Measurements from ENCODE around the gene RBM33.

DNA sequence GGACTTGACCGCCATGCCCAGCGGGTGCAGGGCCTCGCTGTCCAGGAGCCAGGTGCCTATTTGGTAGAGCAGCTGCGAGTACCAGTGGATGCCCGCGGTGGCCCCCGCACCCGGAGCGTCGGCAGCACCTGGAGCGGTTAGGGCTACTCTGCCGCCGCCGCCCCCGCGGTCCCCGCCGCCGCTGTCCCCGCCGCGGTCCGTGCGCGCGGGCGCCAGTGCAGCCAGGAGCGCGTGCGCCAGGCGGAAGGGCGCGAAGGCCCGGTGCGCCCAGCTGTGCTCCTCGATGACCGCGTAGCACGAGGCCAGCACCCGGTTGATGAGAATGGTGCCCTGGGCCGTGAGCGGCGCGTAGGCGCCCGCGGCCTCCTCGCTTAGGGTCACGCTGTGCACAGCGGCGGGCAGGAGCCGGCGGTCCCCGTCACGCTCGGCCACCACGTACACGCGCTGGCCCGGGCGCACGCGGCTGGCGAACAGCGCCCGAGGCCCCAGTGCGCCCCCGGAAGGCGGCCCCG is 158.5 kb downstream of the RBM33 start:
- TF ChIP-seq, protein P1, sequence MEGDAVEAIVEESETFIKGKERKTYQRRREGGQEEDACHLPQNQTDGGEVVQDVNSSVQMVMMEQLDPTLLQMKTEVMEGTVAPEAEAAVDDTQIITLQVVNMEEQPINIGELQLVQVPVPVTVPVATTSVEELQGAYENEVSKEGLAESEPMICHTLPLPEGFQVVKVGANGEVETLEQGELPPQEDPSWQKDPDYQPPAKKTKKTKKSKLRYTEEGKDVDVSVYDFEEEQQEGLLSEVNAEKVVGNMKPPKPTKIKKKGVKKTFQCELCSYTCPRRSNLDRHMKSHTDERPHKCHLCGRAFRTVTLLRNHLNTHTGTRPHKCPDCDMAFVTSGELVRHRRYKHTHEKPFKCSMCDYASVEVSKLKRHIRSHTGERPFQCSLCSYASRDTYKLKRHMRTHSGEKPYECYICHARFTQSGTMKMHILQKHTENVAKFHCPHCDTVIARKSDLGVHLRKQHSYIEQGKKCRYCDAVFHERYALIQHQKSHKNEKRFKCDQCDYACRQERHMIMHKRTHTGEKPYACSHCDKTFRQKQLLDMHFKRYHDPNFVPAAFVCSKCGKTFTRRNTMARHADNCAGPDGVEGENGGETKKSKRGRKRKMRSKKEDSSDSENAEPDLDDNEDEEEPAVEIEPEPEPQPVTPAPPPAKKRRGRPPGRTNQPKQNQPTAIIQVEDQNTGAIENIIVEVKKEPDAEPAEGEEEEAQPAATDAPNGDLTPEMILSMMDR (IDR thresholded peaks at IDR 0.05) = no peak
- TF ChIP-seq POLR2A (IDR thresholded peaks at IDR 0.05) = no peak
- no peak for TF ChIP-seq POLR2AphosphoS5 (IDR thresholded peaks at IDR 0.05)
